Activated CD8-positive, alpha-beta T cell treated with anti-CD3 and anti-CD28 coated beads, Interleukin-2, amount 10 ng/mL, durations not matched to agents 7 days and 5 days (primary cell): Measurements from ENCODE around the gene CELF4. TPM values are rescaled to one million over a fixed set of nuclear protein-coding genes. Genes with fewer than 3 reads are reported as not detected.

Experiments used
- ATAC-seq: fragments of 150-1000 bp; cut with Tn5 transposase; one replicate; pipeline ENCODE4 v1.10.0; 2021; ENCODE audit warnings: moderate library complexity
- CTCF ChIA-PET: fragments of 350-600 bp; sonication (Branson Sonifier 250); formaldehyde crosslinking; loops from one replicate; lab custom pipeline; 2021; ENCODE audit warnings: antibody characterized with exemption; lab: Charles Lee
- POLR2A ChIA-PET: fragments of 350-600 bp; sonication (Branson Sonifier 250); formaldehyde crosslinking; loops from one replicate; lab custom pipeline; 2021; ENCODE audit warnings: antibody characterized with exemption; lab: Charles Lee
- DNase-seq: peaks from one replicate; pipeline ENCODE4 v3.0.0-alpha.2; 2020
- H3K27ac Mint-ChIP-seq: one replicate; pipeline ENCODE4 v1.8.0; 2021; ENCODE audit warnings: mild to moderate bottlenecking, mixed read lengths
- H3K27me3 Mint-ChIP-seq: one replicate; pipeline ENCODE4 v1.8.0; 2021; ENCODE audit warnings: low read depth, mixed read lengths
- H3K36me3 Mint-ChIP-seq: one replicate; pipeline ENCODE4 v1.8.0; 2021; ENCODE audit warnings: low read depth, mixed read lengths
- H3K4me1 Mint-ChIP-seq: one replicate; pipeline ENCODE4 v1.8.0; 2021; ENCODE audit warnings: low read depth, mixed read lengths
- H3K4me3 Mint-ChIP-seq: one replicate; pipeline ENCODE4 v1.8.0; 2021; ENCODE audit warnings: mild to moderate bottlenecking, mixed read lengths
- H3K9me3 Mint-ChIP-seq: one replicate; pipeline ENCODE4 v1.8.0; 2022; ENCODE audit warnings: mixed read lengths; ENCODE audit not compliant: insufficient read depth
- total RNA-seq, 2 experiments: library from RNA; stranded (reverse); gene quantifications; one replicate each; pipeline ENCODE4 v1.2.3, GENCODE V29; 2021

Gene CELF4
- total RNA-seq, 2 experiments from 2014 or later, result not detected

DNA sequence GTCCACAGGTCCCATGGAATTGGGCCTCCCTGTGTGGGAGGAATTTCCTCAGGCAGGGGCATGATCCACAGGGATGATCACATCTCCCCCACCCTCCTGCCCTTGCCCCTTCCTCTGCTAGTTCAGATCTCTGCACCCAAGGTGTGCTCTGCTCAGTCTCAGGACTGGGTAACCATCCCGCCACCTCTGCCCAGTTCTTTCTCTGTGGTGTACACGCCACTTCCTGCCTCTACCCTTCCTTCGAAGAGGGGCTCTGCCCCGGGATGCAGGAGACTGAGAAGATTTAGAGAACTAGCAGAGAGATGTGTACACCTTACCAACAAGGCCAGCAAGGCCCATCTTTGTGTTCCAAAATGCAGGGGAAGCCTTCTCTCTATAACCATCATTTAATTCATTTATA, 160.4 kb downstream of the CELF4 start:
- POLR2A ChIA-PET, result no interaction called here
- Mint-ChIP-seq H3K27me3 (no peaks in the 10 kb centered on the region), H3K36me3 (no peaks in the 10 kb centered on the region), H3K4me1 (peaks cover 7% of the 10 kb centered on the region), H3K27ac (no peak overlapping the region), H3K9me3 (no peaks in the 10 kb centered on the region), H3K4me3 (no peak overlapping the region)
- no peak for ATAC-seq
- CTCF ChIA-PET, result no interaction called here
- no peak for DNase-seq

GRCh38 chr18:37403788-37404187, 161.8 kb downstream of the CELF4 start:
- Mint-ChIP-seq H3K4me1 (peaks cover 7% of the 10 kb centered on the region), H3K36me3 (no peaks in the 10 kb centered on the region), H3K4me3 (no peak overlapping the region), H3K27ac (no peak overlapping the region), H3K27me3 (no peaks in the 10 kb centered on the region), H3K9me3 (no peaks in the 10 kb centered on the region)
- ATAC-seq, result no peak
- POLR2A ChIA-PET, result no interaction called here
- CTCF ChIA-PET, result no interaction called here
- DNase-seq, result no peak

GRCh38 chr18:37403100-37403781, 162.4 kb downstream of the CELF4 start:
- ChIA-PET CTCF (no interaction called here), POLR2A (no interaction called here)
- H3K4me3 Mint-ChIP-seq, result no peak overlapping the region
- H3K9me3 Mint-ChIP-seq, result no peaks in the 10 kb centered on the region
- ATAC-seq (no peak), DNase-seq (no peak)
- no peaks in the 10 kb centered on the region for H3K27me3 Mint-ChIP-seq
- H3K27ac Mint-ChIP-seq, result no peak overlapping the region
- H3K4me1 Mint-ChIP-seq, result peaks cover 7% of the 10 kb centered on the region
- no peaks in the 10 kb centered on the region for H3K36me3 Mint-ChIP-seq

DNA sequence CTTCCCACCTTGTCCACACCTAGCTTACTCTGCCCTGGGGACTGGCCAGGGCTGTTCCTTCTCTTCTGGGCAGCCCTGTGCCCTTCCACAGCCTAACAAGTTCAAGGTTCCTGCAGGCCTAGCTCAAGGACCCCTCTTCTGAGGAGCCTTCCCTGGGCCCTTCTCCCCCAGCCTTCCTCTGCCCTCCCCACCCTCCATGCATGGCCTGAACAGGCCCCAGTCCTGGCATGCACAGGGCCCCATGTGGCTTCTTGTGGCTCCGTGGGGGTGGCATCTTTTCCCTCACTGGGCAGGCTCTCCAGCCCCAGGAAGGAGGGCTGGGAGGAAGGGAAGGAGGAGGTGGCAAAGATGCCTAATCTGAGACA, 162.9 kb downstream of the CELF4 start:
- H3K27ac Mint-ChIP-seq, result no peak overlapping the region
- H3K36me3 Mint-ChIP-seq, result no peaks in the 10 kb centered on the region
- no peaks in the 10 kb centered on the region for H3K27me3 Mint-ChIP-seq
- H3K4me3 Mint-ChIP-seq, result no peak overlapping the region
- H3K4me1 Mint-ChIP-seq, result peaks cover 7% of the 10 kb centered on the region
- DNase-seq, result no peak
- ATAC-seq, result no peak
- CTCF ChIA-PET, result no interaction called here
- POLR2A ChIA-PET, result no interaction called here
- H3K9me3 Mint-ChIP-seq, result no peaks in the 10 kb centered on the region

DNA sequence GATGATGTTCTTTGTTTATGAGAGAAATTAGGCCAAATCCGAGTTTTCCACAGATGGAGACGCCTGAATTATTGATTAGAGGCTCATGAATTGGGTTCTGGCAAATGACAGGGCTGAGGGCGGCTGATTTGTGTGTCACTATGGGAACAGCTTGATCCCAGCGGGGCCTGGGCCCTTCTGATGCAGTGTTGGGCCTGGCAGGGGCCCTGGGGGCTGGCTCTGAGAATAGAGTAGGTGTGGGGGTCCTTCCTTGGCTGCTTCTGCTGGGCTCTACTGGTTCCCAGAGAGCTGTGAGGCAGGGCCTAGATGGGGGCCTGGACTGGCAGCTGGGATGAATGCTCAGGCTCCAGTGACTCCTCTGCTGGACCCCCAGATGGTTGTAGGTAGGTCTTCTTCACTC, 164.8 kb downstream of the CELF4 start:
- ATAC-seq (no peak), DNase-seq (no peak)
- ChIA-PET POLR2A (no interaction called here), CTCF (no interaction called here)
- H3K27me3 Mint-ChIP-seq, result no peaks in the 10 kb centered on the region
- no peaks in the 10 kb centered on the region for H3K36me3 Mint-ChIP-seq
- peaks cover 7% of the 10 kb centered on the region for H3K4me1 Mint-ChIP-seq
- no peak overlapping the region for H3K4me3 Mint-ChIP-seq
- no peaks in the 10 kb centered on the region for H3K9me3 Mint-ChIP-seq
- H3K27ac Mint-ChIP-seq, result no peak overlapping the region

GRCh38 chr18:37398248-37398920, 167.2 kb downstream of the CELF4 start:
- Mint-ChIP-seq H3K36me3 (no peaks in the 10 kb centered on the region), H3K27me3 (peaks cover 8% of the 10 kb centered on the region), H3K27ac (no peak overlapping the region), H3K4me1 (no peaks in the 10 kb centered on the region), H3K4me3 (no peak overlapping the region), H3K9me3 (no peaks in the 10 kb centered on the region)
- ATAC-seq (no peak), DNase-seq (no peak)
- CTCF ChIA-PET, result no interaction called here
- POLR2A ChIA-PET, result no interaction called here

GRCh38 chr18:37397814-37398213, 167.8 kb downstream of the CELF4 start:
- Mint-ChIP-seq H3K9me3 (no peaks in the 10 kb centered on the region), H3K4me3 (no peak overlapping the region), H3K36me3 (no peaks in the 10 kb centered on the region), H3K4me1 (no peaks in the 10 kb centered on the region), H3K27ac (no peak overlapping the region), H3K27me3 (peaks cover 14% of the 10 kb centered on the region)
- ChIA-PET CTCF (interaction anchor here (0.6 kb wide), 1 partner anchor 54 kb away, joined by 3 read pairs; no protein-coding TSS in a partner anchor), POLR2A (interaction anchor here (0.6 kb wide), 1 partner anchor 64 kb away, joined by 3 read pairs; no protein-coding TSS in a partner anchor)
- ATAC-seq (no peak), DNase-seq (no peak)

DNA sequence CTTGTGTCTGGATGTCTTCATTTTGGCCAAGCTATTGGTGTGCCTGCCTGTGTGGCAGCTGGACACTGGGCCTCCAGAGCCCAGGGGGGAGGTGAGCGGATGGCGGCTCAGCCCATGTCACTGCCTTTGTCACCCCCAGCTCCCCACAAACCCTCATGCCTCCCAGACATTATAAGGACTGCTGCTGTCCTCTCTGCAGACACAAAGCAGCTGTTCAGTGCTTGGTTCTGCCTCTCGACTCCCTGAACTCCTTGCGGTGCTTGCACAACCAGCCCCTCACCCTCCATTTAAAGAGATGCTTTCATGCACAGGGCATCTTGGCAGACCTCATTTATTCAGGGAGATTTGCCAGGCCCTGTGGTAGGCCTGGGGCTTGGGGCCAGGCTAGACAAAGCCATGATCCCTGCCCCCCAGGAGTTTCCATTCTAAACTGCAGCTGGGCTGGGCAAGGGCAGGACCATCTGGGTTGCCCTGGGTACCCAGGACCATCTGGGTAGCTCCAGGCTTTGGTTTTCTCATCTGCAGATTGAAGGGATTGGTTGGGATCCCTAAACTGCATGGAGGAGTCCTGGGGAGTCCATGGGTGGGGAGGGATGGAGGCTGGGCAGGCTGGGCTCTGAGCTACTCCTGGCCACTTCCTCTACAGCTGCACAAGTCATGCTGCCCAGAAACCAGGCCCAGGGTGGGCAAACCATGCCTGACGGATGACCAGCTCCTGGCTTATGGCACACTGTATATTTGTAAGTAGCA, 168.5 kb downstream of the CELF4 start:
- no peaks in the 10 kb centered on the region for H3K9me3 Mint-ChIP-seq
- H3K27ac Mint-ChIP-seq, result no peak overlapping the region
- ChIA-PET POLR2A (interaction anchor here (0.6 kb wide), 1 partner anchor 64 kb away, joined by 3 read pairs; no protein-coding TSS in a partner anchor), CTCF (interaction anchor here (0.6 kb wide), 1 partner anchor 54 kb away, joined by 3 read pairs; no protein-coding TSS in a partner anchor)
- DNase-seq, result no peak
- no peak overlapping the region for H3K4me3 Mint-ChIP-seq
- H3K27me3 Mint-ChIP-seq, result peaks cover 18% of the 10 kb centered on the region
- no peak for ATAC-seq
- no peaks in the 10 kb centered on the region for H3K36me3 Mint-ChIP-seq
- H3K4me1 Mint-ChIP-seq, result no peaks in the 10 kb centered on the region

- Mint-ChIP-seq H3K36me3 (no peaks in the 10 kb centered on the region), H3K27ac (no peak overlapping the region), H3K9me3 (no peaks in the 10 kb centered on the region), H3K4me3 (no peak overlapping the region), H3K27me3 (peaks cover 18% of the 10 kb centered on the region), H3K4me1 (no peaks in the 10 kb centered on the region)
- ChIA-PET CTCF (no interaction called here), POLR2A (interaction anchor here (0.6 kb wide), 1 partner anchor 1593 kb away, joined by 4 read pairs; no protein-coding TSS in a partner anchor)
- ATAC-seq, result no peak
- no peak for DNase-seq
Observed at GRCh38 chr18:37395631-37396030, 170.0 kb downstream of the CELF4 start.

DNA sequence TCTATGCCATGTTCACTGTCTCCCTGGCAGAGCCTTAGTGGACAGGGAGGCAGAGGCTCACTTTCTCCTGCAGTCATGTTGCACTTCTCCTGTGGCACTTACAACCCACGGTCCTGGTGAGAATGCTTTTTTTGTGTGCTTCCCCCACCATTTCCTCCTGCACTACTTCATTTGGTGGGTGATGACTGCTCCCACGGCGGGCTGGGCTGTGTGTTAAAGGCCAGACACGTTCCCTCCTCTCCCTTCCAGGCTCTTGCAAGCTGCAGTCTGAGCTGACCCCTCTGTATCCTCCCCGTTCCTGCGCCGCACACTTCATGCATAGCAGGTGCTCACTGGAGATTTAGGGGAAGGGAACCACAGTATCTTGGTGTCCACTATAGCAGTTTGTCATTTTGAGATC, 170.5 kb downstream of the CELF4 start:
- H3K4me1 Mint-ChIP-seq, result no peaks in the 10 kb centered on the region
- ChIA-PET POLR2A (interaction anchor here (0.6 kb wide), 1 partner anchor 1593 kb away, joined by 4 read pairs; no protein-coding TSS in a partner anchor), CTCF (no interaction called here)
- H3K27me3 Mint-ChIP-seq, result peaks cover 18% of the 10 kb centered on the region
- DNase-seq (no peak), ATAC-seq (no peak)
- no peaks in the 10 kb centered on the region for H3K36me3 Mint-ChIP-seq
- no peak overlapping the region for H3K27ac Mint-ChIP-seq
- no peaks in the 10 kb centered on the region for H3K9me3 Mint-ChIP-seq
- no peak overlapping the region for H3K4me3 Mint-ChIP-seq

DNA sequence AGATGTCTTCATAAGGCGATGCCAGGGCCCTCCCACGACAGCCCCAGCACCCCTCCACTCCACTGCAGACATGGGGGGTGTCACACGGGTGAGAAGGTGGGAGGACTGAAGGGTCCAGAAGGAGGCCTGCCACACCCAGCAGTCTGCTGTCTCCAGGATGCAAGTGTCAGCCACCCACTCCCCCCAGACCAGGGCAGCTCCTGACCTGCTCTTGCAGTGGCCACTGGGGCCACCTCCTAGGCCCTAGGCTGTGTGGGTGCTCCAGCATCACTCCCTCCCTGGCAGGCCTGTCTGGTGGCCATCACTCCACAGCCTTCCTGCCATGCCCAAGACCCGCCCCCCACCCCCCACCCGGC, 171.0 kb downstream of the CELF4 start:
- ChIA-PET POLR2A (no interaction called here), CTCF (no interaction called here)
- H3K9me3 Mint-ChIP-seq, result no peaks in the 10 kb centered on the region
- no peak for ATAC-seq
- peaks cover 18% of the 10 kb centered on the region for H3K27me3 Mint-ChIP-seq
- no peak overlapping the region for H3K27ac Mint-ChIP-seq
- H3K4me1 Mint-ChIP-seq, result no peaks in the 10 kb centered on the region
- H3K36me3 Mint-ChIP-seq, result no peaks in the 10 kb centered on the region
- DNase-seq, result no peak
- no peak overlapping the region for H3K4me3 Mint-ChIP-seq
